B cell (primary cell): ENCODE results near the gene SMIM28. TPM values are rescaled to one million over a fixed set of nuclear protein-coding genes. Genes with fewer than 3 reads are reported as not detected.

Experiments used
- ATAC-seq: fragments of 200-7000 bp; cut with Tn5 transposase; one replicate; pipeline ENCODE4 v1.10.0; 2021; ENCODE audit warnings: low read depth, mild to moderate bottlenecking, moderate number of reproducible peaks, moderate library complexity
- CTCF ChIA-PET: fragments of 350-600 bp; sonication (Branson Sonifier 250); formaldehyde crosslinking; loops from one replicate; lab custom pipeline; 2021; ENCODE audit warnings: antibody characterized with exemption, inconsistent platforms; lab: Charles Lee
- POLR2A ChIA-PET: fragments of 350-600 bp; sonication (Branson Sonifier 250); formaldehyde crosslinking; loops from one replicate; lab custom pipeline; 2021; ENCODE audit warnings: antibody characterized with exemption; lab: Charles Lee
- DNase-seq: peaks from one replicate; pipeline ENCODE4 v3.0.0; 2013
- H2AFZ ChIP-seq: 2 replicates; pipeline ENCODE4 v1.6.1; 2012; ENCODE audit warnings: mild to moderate bottlenecking, low read depth, low read length; ENCODE audit not compliant: insufficient read depth, poor library complexity, severe bottlenecking
- H3K27ac ChIP-seq, 2 donors: 1 replicate in 1 of 2; 2 replicates in 1 of 2; pipeline ENCODE4 v1.5.1; 2012 to 2013; ENCODE audit warnings: low read length in 2 of 2, mild to moderate bottlenecking in 2 of 2, moderate library complexity in 1 of 2
- H3K27me3 ChIP-seq, 4 experiments: fragments of 200-600 bp in 1 of 4; sonication (generic) in 1 of 4; replicated peaks in 1 of 4; 1 replicate in 2 of 4; 2 replicates in 2 of 4; pipeline versions ENCODE4 v1.6.1 to v1.7.0; 2013 to 2016; ENCODE audit warnings: low read length in 3 of 4, mild to moderate bottlenecking in 2 of 4, mixed read lengths in 1 of 4, moderate library complexity in 1 of 4; ENCODE audit not compliant: insufficient read depth in 4 of 4, control insufficient read depth in 3 of 4; ENCODE audit errors: control extremely low read depth in 1 of 4
- H3K36me3 ChIP-seq, 2 experiments: replicated peaks in 1 of 2; 1 replicate in 1 of 2; 2 replicates in 1 of 2; pipeline versions ENCODE4 v1.6.1 to v1.7.1; 2013; ENCODE audit warnings: low read length in 1 of 2; ENCODE audit not compliant: insufficient read depth in 2 of 2, control insufficient read depth in 1 of 2; ENCODE audit errors: control extremely low read depth in 1 of 2, extremely low read depth in 1 of 2
- H3K4me1 ChIP-seq, 2 donors: fragments of 200-600 bp in 1 of 2; sonication (generic) in 1 of 2; 1 replicate in 1 of 2; 2 replicates in 1 of 2; pipeline versions ENCODE4 v1.5.1 to v1.6.1; 2013 to 2017; ENCODE audit warnings: low read length in 2 of 2; ENCODE audit not compliant: control insufficient read depth in 2 of 2, insufficient read depth in 2 of 2
- H3K4me2 ChIP-seq: replicated peaks from 2 replicates; pipeline ENCODE3; 2012; ENCODE audit warnings: mild to moderate bottlenecking, low read depth, low read length; ENCODE audit not compliant: poor library complexity, severe bottlenecking
- H3K4me3 ChIP-seq, 5 experiments: fragments of 200-600 bp in 1 of 5; sonication (generic) in 1 of 5; 1 replicate in 3 of 5; 2 replicates in 2 of 5; pipeline versions ENCODE4 v1.5.1 to v1.7.0; 2011 to 2016; ENCODE audit warnings: low read length in 4 of 5, mild to moderate bottlenecking in 4 of 5, low read depth in 2 of 5, control low read depth in 1 of 5, moderate library complexity in 1 of 5; ENCODE audit not compliant: insufficient read depth in 1 of 5; ENCODE audit errors: control extremely low read depth in 1 of 5, extremely low read depth in 1 of 5
- H3K79me2 ChIP-seq: fragments of 200-600 bp; sonication (generic); one replicate; pipeline ENCODE4 v1.6.0; 2016; ENCODE audit warnings: low read length; ENCODE audit not compliant: control insufficient read depth, insufficient read depth
- H3K9ac ChIP-seq: fragments of 200-600 bp; sonication (generic); 2 replicates; pipeline ENCODE4 v1.6.1; 2017; ENCODE audit warnings: mild to moderate bottlenecking, low read length, moderate library complexity
- H3K9me3 ChIP-seq, 3 donors: one replicate each; pipeline versions ENCODE4 v1.6.1 to v1.7.1; 2013; ENCODE audit warnings: low read length in 2 of 3; ENCODE audit not compliant: control insufficient read depth in 2 of 3, insufficient read depth in 1 of 3; ENCODE audit errors: control extremely low read depth in 1 of 3
- H4K20me1 ChIP-seq: 2 replicates; pipeline ENCODE4 v1.6.0; 2012; ENCODE audit warnings: mild to moderate bottlenecking, low read length; ENCODE audit not compliant: insufficient read depth, control insufficient read depth, poor library complexity, severe bottlenecking
- H3K27ac Mint-ChIP-seq: one replicate; pipeline ENCODE4 v1.8.0; 2021; ENCODE audit warnings: mixed read lengths
- H3K27me3 Mint-ChIP-seq: one replicate; pipeline ENCODE4 v1.8.0; 2021; ENCODE audit warnings: mixed read lengths
- H3K4me1 Mint-ChIP-seq: one replicate; pipeline ENCODE4 v1.8.0; 2021; ENCODE audit warnings: mixed read lengths
- H3K4me3 Mint-ChIP-seq: one replicate; pipeline ENCODE4 v1.8.0; 2021; ENCODE audit warnings: mixed read lengths
- H3K9me3 Mint-ChIP-seq: one replicate; pipeline ENCODE4 v1.8.0; 2022; ENCODE audit warnings: mixed read lengths; ENCODE audit not compliant: insufficient read depth
- CTCF ChIP-seq: fragments of 200-600 bp; IDR thresholded peaks from one replicate; pipeline ENCODE4 v1.8.0; 2022; ENCODE audit warnings: antibody characterized with exemption, mild to moderate bottlenecking
- EZH2 ChIP-seq: IDR thresholded peaks from 2 replicates; pipeline ENCODE4 v1.6.1; 2012; ENCODE audit warnings: borderline replicate concordance, low read depth, mild to moderate bottlenecking, moderate library complexity, low read length; ENCODE audit not compliant: insufficient read depth, poor library complexity, severe bottlenecking
- WGBS: methylation state at CpG from one replicate; pipeline ENCODE4 v1.1.5; 2013; ENCODE audit warnings: missing lambda C conversion rate; ENCODE audit not compliant: insufficient coverage; 5-methylcytosine and 5-hydroxymethylcytosine counted together
- intact Hi-C: fragments of 100-400 bp; cut with micrococcal nuclease; formaldehyde crosslinking; loops from one replicate; pipeline ENCODE4 v1.10.0; 2022
- polyA plus RNA-seq: library from polyadenylated mRNA; depleted of rRNA; stranded (reverse); fragments of >200 nt; gene quantifications from 2 replicates; pipeline ENCODE4 v1.2.3, GENCODE V29; 2012
- total RNA-seq, 2 donors: library from RNA; stranded (reverse); fragments of 120-200 nt in 1 of 2; gene quantifications; 1 replicate in 1 of 2; 2 replicates in 1 of 2; pipeline versions ENCODE4 v1.2.3 to v1.2.4, GENCODE V29; 2013 to 2022

Gene SMIM28
- total and polyA plus RNA-seq, 2 donors (not counting 1 experiment from before 2014, with no cell fraction given): not detected

GRCh38 chr6:138405816-138406413 lies 28.2 kb downstream of the SMIM28 start:
- Mint-ChIP-seq H3K4me1 (peaks cover 19% of the 10 kb centered on the region), H3K4me3 (peak overlapping the region; percentile 16), H3K27ac (peak overlapping the region; percentile 5), H3K9me3 (no peaks in the 10 kb centered on the region), H3K27me3 (no peaks in the 10 kb centered on the region)
- CTCF ChIA-PET: interaction anchor here (0.7 to 4.1 kb wide), 5 partner anchors 13 to 289 kb away, joined by 3 to 39 read pairs (median 4); no protein-coding TSS in a partner anchor
- no peak for TF ChIP-seq EZH2
- no peak for TF ChIP-seq CTCF
- intact Hi-C loops: loop anchor here (2.0 to 10.0 kb wide), 3 partner anchors 117 to 1301 kb away; partner anchors contain the start of gene ABRACL
- H3K4me3 ChIP-seq: no peak overlapping the region
- no peak for ATAC-seq
- no peak overlapping the region for H3K9ac ChIP-seq
- no peaks in the 10 kb centered on the region for H3K27me3 ChIP-seq
- H4K20me1 ChIP-seq: no peaks in the 10 kb centered on the region
- H3K4me1 ChIP-seq: peaks cover 6 to 16% of the 10 kb centered on the region in 2 donors
- no peaks in the 10 kb centered on the region for H3K9me3 ChIP-seq
- no peak overlapping the region for H3K4me2 ChIP-seq
- no peaks in the 10 kb centered on the region for H3K79me2 ChIP-seq
- no peak for DNase-seq
- peaks cover 9 to 43% of the 10 kb centered on the region in 2 experiments for H3K36me3 ChIP-seq
- WGBS: no CpG with 5 or more reads among the region's 5 CpGs
- POLR2A ChIA-PET: no interaction called here
- H2AFZ ChIP-seq: no peak overlapping the region
- H3K27ac ChIP-seq: peak overlapping the region in 1 of 2 donors; percentile 55

GRCh38 chr6:138406443-138406842 lies 28.7 kb downstream of the SMIM28 start:
- Histone ChIP-seq H3K27me3 (no peaks in the 10 kb centered on the region), H3K4me2 (no peak overlapping the region), H4K20me1 (no peaks in the 10 kb centered on the region), H3K27ac (peak overlapping the region in 1 of 2 donors; percentile 55), H3K79me2 (no peaks in the 10 kb centered on the region), H3K4me1 (peaks cover 6 to 16% of the 10 kb centered on the region in 2 donors), H3K9me3 (no peaks in the 10 kb centered on the region), H3K36me3 (peaks cover 9 to 48% of the 10 kb centered on the region in 2 experiments), H3K4me3 (no peak overlapping the region), H3K9ac (no peak overlapping the region), H2AFZ (no peak overlapping the region)
- WGBS: no CpG with 5 or more reads among the region's 2 CpGs
- ChIA-PET POLR2A (no interaction called here), CTCF (interaction anchor here (0.7 to 4.1 kb wide), 3 partner anchors 23 to 290 kb away, joined by 4 to 39 read pairs (median 10); no protein-coding TSS in a partner anchor)
- Mint-ChIP-seq H3K27ac (peak overlapping the region; percentile 5), H3K9me3 (no peaks in the 10 kb centered on the region), H3K4me3 (no peak overlapping the region), H3K27me3 (no peaks in the 10 kb centered on the region), H3K4me1 (peaks cover 17% of the 10 kb centered on the region)
- intact Hi-C loops: loop anchor here (10.0 kb wide), 2 partner anchors 618 to 1302 kb away; partner anchors contain the start of gene ABRACL
- ATAC-seq: no peak
- TF ChIP-seq CTCF (no peak), EZH2 (no peak)
- DNase-seq: peak; percentile 24
